Osteoblast (primary cell): ENCODE data around the gene LNX1. TPM values are rescaled to one million over a fixed set of nuclear protein-coding genes. Genes with fewer than 3 reads are reported as not detected.

Experiments
- DNase-seq: peaks from one replicate; pipeline ENCODE4 v3.0.0; 2011; ENCODE audit warnings: low spot score, mixed read lengths; ENCODE audit not compliant: insufficient read length; ENCODE audit errors: missing footprints
- H2AFZ ChIP-seq: 2 replicates; pipeline ENCODE4 v1.6.0; 2011; ENCODE audit warnings: mild to moderate bottlenecking, low read length
- H3K27ac ChIP-seq: 2 replicates; pipeline ENCODE4 v1.5.1; 2011; ENCODE audit warnings: mild to moderate bottlenecking, low read depth, low read length, moderate library complexity
- H3K27me3 ChIP-seq: 2 replicates; pipeline ENCODE4 v1.6.0; 2012; ENCODE audit warnings: mild to moderate bottlenecking, control low read depth, inconsistent platforms, low read length, moderate library complexity; ENCODE audit not compliant: insufficient read depth
- H3K36me3 ChIP-seq: 2 replicates; pipeline ENCODE4 v1.5.1; 2011; ENCODE audit warnings: mild to moderate bottlenecking, low read length, control low read depth, moderate library complexity; ENCODE audit not compliant: insufficient read depth
- H3K4me1 ChIP-seq: 2 replicates; pipeline ENCODE4 v1.5.1; 2011; ENCODE audit warnings: mild to moderate bottlenecking, low read length, control low read depth, moderate library complexity; ENCODE audit not compliant: insufficient read depth
- H3K4me2 ChIP-seq: 2 replicates; pipeline ENCODE4 v1.6.0; 2011; ENCODE audit warnings: mild to moderate bottlenecking, low read length; ENCODE audit not compliant: insufficient read depth
- H3K4me3 ChIP-seq: fragments of 200-600 bp; sonication (generic); 3 replicates; pipeline ENCODE4 v1.5.1; 2012; ENCODE audit warnings: mild to moderate bottlenecking, low read length, inconsistent platforms; ENCODE audit not compliant: insufficient read depth
- H3K79me2 ChIP-seq: 2 replicates; pipeline ENCODE4 v1.6.0; 2012; ENCODE audit warnings: mild to moderate bottlenecking, low read length, control low read depth, inconsistent platforms; ENCODE audit not compliant: insufficient read depth
- H3K9me3 ChIP-seq: 2 replicates; pipeline ENCODE4 v1.5.1; 2011; ENCODE audit warnings: low read depth, low read length, control low read depth
- H4K20me1 ChIP-seq: 2 replicates; pipeline ENCODE4 v1.6.0; 2012; ENCODE audit warnings: mild to moderate bottlenecking, low read length, control low read depth; ENCODE audit not compliant: insufficient read depth
- CTCF ChIP-seq: IDR thresholded peaks from 2 replicates; pipeline ENCODE4 v1.5.1; 2011; ENCODE audit warnings: mild to moderate bottlenecking, low read depth, low read length, moderate library complexity; ENCODE audit errors: extremely low read depth
- total RNA-seq: library from RNA; depleted of rRNA; stranded (reverse); fragments of >200 nt; gene quantifications from 2 replicates; pipeline ENCODE4 v1.2.3, GENCODE V29; 2012

The LNX1 gene
- total RNA-seq, 1 donor, result 9.8 TPM

- Histone ChIP-seq H2AFZ (no peak overlapping the region), H4K20me1 (no peaks in the 10 kb centered on the region), H3K27me3 (no peaks in the 10 kb centered on the region), H3K36me3 (peaks cover 5% of the 10 kb centered on the region), H3K9me3 (no peaks in the 10 kb centered on the region), H3K79me2 (no peaks in the 10 kb centered on the region), H3K27ac (no peak overlapping the region), H3K4me2 (no peak overlapping the region), H3K4me3 (no peak overlapping the region), H3K4me1 (no peaks in the 10 kb centered on the region)
- no peak for DNase-seq
- TF ChIP-seq CTCF, result no peak
Observed at GRCh38 chr4:53465891-53466290, 125.4 kb downstream of the LNX1 start.

- no peak overlapping the region for H3K4me3 ChIP-seq
- no peak overlapping the region for H3K4me2 ChIP-seq
- no peaks in the 10 kb centered on the region for H3K79me2 ChIP-seq
- H3K4me1 ChIP-seq, result no peaks in the 10 kb centered on the region
- no peak overlapping the region for H2AFZ ChIP-seq
- H3K27ac ChIP-seq, result no peak overlapping the region
- no peaks in the 10 kb centered on the region for H4K20me1 ChIP-seq
- TF ChIP-seq CTCF, result no peak
- DNase-seq, result peak; percentile 39
- H3K9me3 ChIP-seq, result no peaks in the 10 kb centered on the region
- H3K27me3 ChIP-seq, result no peaks in the 10 kb centered on the region
- H3K36me3 ChIP-seq, result peaks cover 5% of the 10 kb centered on the region
Observed at GRCh38 chr4:53465281-53465680, 126.0 kb downstream of the LNX1 start.

- TF ChIP-seq CTCF, result no peak
- H2AFZ ChIP-seq, result no peak overlapping the region
- H3K4me1 ChIP-seq, result peaks cover 11% of the 10 kb centered on the region
- H3K79me2 ChIP-seq, result no peaks in the 10 kb centered on the region
- no peak overlapping the region for H3K4me2 ChIP-seq
- no peaks in the 10 kb centered on the region for H3K27me3 ChIP-seq
- peaks cover 8% of the 10 kb centered on the region for H3K36me3 ChIP-seq
- no peaks in the 10 kb centered on the region for H3K9me3 ChIP-seq
- H4K20me1 ChIP-seq, result no peaks in the 10 kb centered on the region
- H3K27ac ChIP-seq, result no peak overlapping the region
- H3K4me3 ChIP-seq, result no peak overlapping the region
- no peak for DNase-seq
Observed at GRCh38 chr4:53463340-53463739, 127.9 kb downstream of the LNX1 start.

- Histone ChIP-seq H4K20me1 (no peaks in the 10 kb centered on the region), H2AFZ (no peak overlapping the region), H3K9me3 (no peaks in the 10 kb centered on the region), H3K27me3 (no peaks in the 10 kb centered on the region), H3K4me2 (no peak overlapping the region), H3K4me3 (no peak overlapping the region), H3K36me3 (peaks cover 8% of the 10 kb centered on the region), H3K4me1 (peaks cover 11% of the 10 kb centered on the region), H3K27ac (no peak overlapping the region), H3K79me2 (peaks cover 2% of the 10 kb centered on the region)
- DNase-seq, result no peak
- TF ChIP-seq CTCF, result no peak
Observed at GRCh38 chr4:53461244-53461643, 130.0 kb downstream of the LNX1 start.
